T-helper 1 cell treated with Interleukin-12 subunit alpha and Interleukin-12 subunit beta and Interleukin-4 antibody, amounts not matched to agents 30 ng/mL and 1 ng/mL, for 36 hours (primary cell): ENCODE results near the gene TNFSF8. TPM values are rescaled to one million over a fixed set of nuclear protein-coding genes. Genes with fewer than 3 reads are reported as not detected.

Experiments used
- intact Hi-C: fragments of 100-400 bp; cut with micrococcal nuclease; formaldehyde crosslinking; loops from one replicate; pipeline ENCODE4 v1.15.1; 2024
- total RNA-seq: library from RNA; stranded (reverse); gene quantifications from 2 replicates; pipeline ENCODE4 v1.2.3, GENCODE V29; 2022

Gene TNFSF8
- total RNA-seq, 1 donor from 2014 or later: 182 TPM

DNA sequence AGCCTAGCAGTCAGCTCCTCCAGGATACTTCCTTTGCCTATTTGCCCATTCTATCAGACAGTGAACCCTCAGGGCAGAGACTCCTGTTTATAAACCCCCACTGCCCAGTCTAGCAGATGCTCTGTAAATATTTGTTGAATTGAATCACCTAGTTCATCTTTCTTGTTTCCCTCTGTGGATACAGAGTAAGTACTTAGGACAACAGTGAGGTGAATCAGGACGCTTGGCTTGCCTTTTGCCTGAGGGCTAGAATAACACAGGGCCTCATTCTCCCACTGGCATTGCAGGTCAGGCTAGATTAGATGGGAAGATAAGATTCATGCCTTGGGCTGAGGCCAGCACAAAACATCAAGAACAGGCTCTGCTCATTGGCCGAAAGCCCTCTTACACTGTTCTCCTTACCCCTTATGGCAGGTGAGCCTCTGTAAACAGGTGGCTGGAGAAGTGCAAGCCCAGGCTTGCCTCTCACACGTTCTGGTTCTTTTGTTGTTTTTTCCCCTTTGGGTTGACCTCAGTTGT lies 22.2 kb downstream of the TNFSF8 start:
- intact Hi-C loops: loop anchor here (1.0 to 10.0 kb wide), 13 partner anchors 9 to 617 kb away; partner anchors contain the start of genes AKNA, TNFSF8 and WHRN

DNA sequence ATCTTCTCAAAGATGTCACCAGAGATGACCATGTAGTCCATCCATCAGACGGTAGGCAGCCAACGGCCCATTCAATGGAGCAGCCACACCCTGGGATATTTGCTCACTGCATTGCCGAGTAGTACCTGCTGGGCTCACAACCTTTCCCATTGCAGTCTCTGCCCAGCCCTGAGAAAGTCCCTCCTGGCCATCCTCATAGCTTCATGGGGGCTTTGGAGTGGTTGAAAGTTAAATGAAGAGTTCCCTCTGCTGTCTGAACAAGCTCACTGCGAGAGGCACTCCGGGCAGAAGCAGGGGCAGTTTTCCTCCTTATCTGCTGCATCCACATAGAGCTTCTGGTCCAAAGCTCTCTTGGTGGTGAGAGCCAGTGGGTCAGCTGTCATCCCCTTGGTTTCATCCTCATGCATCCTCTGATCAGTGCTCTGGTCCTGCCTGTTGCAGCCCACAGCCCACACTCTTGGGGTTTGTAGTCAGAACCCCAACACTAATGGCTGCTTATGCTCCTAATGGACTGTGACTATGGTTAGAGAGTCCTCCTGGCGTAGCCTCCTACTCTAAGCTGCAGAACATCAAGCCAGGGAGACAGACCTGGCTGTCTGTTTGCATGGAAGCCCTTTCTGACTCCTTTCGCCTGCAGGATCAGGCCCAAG lies 23.3 kb downstream of the TNFSF8 start:
- intact Hi-C loops: loop anchor here (1.0 to 10.0 kb wide), 4 partner anchors 225 to 618 kb away; partner anchors contain the start of genes AKNA, TEX48 and WHRN

DNA sequence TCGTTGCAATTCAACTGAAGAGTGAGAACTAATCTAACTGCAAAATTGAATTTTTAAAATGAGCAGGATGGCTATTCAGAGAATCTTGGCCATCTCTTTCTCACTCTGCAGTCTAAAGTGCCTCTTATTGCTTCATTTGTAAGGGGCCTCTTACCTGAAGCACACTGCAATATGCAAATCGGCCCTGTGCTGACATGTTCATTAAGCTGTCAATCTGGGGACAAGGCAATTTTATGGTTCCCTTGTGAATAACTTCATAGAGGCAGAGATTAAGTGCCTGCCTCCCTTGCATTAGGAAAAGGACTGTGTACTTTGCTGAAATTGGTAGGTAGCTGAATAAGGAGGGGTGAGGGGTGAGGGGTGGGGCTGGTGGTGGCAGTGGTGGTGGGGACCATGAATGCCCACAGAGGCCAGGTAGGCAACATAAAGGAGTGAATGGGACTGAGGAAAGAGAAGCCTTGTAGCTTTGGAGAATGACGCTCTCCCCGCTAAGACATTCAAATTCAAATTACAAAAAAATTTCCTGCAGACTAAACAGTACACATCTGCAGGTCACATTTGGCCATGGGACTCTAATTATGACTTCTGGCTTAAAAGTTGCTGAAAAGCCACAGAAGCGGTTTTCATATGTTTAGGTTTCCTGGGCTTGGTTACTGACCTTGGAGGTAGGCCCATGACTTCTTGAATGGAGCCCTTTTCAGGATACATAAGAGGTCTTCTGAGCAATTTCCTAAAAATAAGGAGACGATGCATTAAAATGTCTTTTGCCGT lies 25.0 kb downstream of the TNFSF8 start:
- intact Hi-C loops: loop anchor here (5.0 to 10.0 kb wide), 3 partner anchors 401 to 619 kb away; partner anchors contain the start of genes AKNA and WHRN

DNA sequence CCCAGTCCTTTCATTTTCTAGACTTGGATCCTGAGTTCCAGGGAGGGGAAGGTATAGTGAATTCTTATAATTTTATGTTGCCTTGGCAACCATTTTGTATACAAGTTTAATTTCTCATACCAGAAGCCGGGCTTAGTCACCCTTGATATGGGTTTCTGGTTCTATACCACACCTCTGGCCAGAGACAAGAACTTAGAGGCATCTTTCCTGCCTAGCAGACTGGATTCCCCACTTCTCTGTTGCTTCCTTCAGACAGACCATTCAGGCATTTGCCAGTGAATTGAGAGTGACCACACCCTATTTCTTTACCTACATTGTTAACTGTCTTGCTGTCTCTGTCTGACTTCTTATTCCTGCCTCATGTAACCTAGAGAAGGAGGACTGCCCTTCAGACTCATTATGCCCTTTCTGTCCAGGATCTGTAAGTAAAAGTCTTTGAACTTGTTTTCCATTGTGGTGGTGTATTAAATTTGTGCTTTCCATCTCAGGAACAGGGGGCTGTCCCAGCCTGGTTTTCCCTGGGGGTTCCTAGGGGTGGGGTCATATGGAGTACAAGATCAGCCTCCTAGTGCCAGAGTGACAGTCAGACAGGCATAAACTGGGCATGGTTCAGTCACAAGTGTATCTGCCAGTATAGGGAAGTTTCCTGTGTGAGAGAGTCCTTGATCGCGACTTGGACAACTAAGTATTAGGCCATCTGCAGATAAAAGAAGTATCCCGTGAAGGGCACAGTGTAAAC lies 27.4 kb downstream of the TNFSF8 start:
- intact Hi-C loops: loop anchor here (1.0 to 10.0 kb wide), 5 partner anchors 184 to 622 kb away; partner anchors contain the start of gene WHRN

DNA sequence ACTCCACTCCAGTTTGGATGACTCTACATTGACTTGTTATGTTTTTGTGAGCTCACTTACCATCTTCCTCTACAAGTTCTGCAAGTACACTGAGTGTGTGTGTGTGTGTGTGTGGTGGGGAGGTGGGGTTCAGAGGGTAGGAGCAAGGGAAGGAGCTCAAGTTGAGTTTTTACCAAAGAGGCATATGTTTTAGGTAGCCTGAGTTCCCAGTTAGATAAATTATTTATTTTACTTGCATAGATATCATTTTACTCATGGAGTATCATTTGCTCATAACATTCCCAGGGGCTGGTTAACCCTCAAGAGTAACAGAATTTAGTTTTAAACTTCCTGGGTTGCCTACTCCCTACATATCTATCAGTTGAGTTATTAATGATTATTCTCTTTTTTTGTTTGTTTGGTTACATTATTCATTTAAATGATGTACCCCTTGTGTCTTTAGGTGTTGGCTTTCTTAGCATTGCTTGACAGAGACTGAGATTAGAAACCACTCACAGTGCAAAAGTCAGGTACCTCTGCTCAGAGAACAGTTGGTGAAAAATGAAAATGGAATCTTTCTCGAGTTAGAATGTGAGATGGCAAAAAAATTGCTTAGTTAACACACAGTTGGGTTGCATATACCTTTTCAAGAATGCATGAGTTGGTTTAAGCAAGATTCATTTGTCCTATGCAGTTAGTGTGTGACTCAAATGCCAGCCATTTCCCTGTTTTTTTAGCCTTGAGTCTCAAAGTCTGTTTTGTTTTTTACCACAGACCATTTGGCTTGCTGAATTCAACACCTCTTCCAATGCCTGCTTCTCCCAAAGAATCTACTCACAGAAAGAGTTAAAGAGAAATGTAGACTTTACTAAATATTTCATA lies 29.2 kb downstream of the TNFSF8 start:
- intact Hi-C loops: loop anchor here (10.0 kb wide), 2 partner anchors 396 to 624 kb away; partner anchors contain the start of gene WHRN

DNA sequence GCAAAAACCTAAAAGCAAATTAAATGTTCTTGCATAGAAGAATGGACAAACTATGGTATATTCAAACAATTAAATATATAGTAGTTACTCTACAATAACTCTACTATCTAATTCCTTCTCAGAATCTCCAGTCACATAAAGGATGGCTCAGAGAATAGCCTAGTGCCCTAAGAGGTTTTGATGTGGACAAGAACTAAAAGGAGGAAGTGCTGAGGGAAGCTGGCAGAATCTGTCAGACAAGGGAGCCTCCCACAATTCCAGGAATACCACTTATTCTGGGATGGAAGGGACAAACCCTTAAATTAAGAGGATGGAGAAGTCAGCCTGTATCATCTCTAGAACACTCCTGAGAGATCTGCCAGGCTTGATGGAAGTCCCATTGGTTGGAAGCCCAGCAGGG lies 30.4 kb downstream of the TNFSF8 start:
- intact Hi-C loops: loop anchor here (1.0 to 10.0 kb wide), 11 partner anchors 8 to 1323 kb away; partner anchors contain the start of genes TEX48 and WHRN

DNA sequence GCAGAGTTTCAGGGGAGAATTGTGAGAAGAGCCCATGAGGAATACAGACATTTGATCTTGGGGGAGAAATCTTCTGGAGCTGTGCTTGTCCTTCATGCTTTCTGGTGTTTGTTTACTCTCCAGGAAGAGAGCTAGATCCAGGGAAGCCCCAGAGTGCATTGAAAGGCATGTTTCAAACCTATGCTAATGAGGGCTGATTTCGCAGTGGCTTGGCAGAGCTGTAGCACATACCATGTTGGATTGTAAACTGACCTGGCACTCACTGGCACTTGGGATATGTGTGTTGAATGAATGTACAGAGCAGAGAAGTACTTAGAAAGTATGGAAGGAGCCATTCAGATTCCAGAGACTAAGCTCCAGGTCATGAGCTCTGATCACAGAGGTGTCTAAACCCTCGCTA lies 30.9 kb downstream of the TNFSF8 start:
- intact Hi-C loops: loop anchor here (1.0 to 5.0 kb wide), 9 partner anchors 9 to 1322 kb away; partner anchors contain the start of gene TEX48

DNA sequence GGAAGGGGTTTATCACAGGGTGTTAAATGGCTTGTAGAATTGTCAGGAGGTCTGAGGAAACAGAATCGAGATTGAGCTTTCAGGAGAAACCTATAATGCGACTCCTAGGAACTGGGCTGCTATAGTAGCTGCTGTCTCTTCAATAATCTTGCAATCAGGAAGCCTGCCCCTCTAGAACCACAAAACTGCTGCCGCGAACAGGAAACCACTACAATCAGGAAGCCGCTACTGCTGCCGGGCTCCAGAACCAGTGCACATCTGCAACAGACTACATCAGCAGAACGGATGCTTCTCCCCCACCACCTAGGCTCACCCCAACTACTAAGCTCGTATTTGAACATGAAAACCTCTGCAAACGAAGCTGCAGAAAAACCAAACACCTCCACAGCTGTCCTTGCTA lies 31.6 kb downstream of the TNFSF8 start:
- intact Hi-C loops: loop anchor here (1.0 to 5.0 kb wide), 15 partner anchors 10 to 1321 kb away; partner anchors contain the start of genes TEX48, TNFSF15 and TNFSF8

DNA sequence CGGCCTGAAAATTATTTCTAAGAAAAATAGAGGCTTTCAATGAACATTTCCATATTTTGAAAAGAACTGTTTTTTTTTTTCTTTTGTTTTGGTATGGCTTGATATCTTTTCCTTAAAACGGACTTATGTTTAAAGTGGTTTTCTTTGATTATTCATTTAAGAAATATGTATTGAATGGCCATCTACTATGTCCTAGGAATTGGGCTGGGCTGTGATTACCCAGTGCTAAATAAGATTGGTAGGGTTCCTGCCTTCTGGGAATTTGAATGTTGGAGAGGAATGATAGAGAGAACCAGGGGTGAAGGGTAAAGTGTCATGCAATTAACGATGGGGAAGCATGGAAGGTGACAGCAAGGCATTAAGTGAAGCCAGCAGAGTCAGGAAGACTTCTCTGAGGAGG lies 33.2 kb downstream of the TNFSF8 start:
- intact Hi-C loops: loop anchor here (5.0 kb wide), 2 partner anchors 310 to 1320 kb away; no protein-coding TSS in a partner anchor

DNA sequence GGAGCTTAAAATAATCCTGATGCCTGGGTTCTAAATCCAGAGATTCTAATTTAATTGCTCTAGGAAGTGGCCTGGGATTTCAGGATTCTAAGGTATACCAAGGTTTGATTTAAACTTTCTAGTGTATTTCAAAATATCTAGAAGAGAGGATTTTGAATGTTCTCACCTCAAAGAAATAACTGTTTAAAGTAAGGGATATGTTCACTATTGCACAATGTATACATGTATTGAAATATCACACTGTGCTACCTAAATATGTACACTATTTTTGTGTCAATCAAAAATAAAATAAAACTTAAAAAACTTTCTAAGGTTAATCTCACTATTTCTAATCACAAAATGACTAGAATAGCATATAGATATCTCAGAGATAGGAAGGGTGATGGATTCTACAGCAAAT lies 34.0 kb downstream of the TNFSF8 start:
- intact Hi-C loops: loop anchor here (5.0 kb wide), 2 partner anchors 311 to 1319 kb away; no protein-coding TSS in a partner anchor

DNA sequence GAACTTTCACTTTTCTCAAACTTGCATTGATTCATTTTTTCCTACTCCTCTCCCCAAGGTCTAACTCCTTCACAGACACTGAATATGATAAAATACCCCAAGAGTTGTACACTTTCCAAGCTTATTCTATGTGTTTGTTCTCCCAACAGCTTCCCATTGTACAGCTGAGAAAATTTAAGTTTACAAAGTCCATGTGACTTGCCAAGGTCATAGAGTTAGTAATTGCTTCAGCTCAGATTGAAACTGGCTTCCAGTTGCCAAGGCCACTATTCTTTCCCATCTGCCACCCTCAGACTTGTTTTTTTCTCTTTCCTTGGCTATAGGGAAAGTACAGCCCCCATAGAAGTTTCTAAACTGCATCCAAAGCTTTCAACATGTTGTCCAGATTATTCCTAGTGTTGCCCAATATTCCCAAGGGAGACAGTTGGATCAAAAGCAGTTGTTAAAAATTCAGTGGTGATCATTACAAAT lies 34.8 kb downstream of the TNFSF8 start:
- intact Hi-C loops: loop anchor here (2.0 to 5.0 kb wide), 3 partner anchors 13 to 1318 kb away; no protein-coding TSS in a partner anchor

DNA sequence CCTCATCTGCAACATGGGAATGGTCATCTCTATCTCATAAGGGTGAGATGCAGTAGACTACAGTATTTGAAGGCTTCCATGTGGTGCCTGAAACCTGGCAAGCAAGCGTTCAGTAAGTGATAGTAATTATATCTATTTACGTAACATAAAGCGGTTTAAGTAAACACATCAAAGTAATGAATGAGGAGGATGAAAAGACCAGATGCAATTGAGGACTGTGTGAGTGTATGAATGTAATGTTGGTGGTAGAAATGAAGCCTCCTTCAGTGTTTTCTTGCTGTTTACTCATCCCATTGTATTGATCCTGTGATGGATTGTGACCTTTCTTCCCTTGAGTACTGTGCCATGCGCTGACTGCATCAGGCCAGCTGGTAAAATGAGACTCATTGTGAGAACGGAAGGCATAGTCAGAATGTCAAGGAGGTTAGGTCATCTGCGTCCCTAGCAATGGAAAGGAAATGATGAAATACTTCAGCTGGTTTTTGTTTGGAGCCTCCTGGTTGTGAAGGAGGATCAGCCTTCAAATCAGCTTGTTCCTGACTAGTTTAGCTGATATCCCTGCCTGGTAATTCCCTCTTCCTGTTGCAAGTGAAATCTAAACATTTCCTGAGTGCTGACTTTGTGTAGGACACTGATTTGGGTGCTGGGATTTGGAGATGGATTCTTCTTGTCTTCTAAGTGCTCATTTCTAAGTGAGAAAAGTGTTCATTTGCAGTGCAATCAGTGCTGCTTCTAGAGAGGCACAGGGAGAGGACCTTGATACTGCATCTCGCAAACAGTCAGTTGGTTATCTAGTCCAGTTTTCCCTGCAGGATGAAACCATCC lies 35.6 kb downstream of the TNFSF8 start:
- intact Hi-C loops: loop anchor here (2.0 to 5.0 kb wide), 3 partner anchors 14 to 1318 kb away; no protein-coding TSS in a partner anchor

DNA sequence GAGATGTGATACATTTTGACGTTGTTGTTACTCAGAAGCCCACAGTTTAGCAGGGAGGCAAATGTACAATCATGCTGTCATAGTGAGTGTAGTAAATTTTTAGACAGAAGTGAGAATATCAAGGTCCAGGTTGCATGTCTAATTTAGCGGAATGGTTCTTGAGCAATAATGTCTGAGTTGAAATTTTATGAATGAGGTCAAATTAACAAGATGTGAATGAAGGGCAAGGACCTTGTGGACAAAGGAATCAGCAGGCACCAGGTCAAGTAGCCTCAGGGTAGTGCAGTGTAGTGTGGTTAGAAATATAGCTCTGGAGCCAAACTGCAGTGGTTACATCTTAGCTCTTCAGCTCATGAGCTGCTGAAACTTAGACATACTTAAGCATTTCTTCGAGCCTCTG lies 36.2 kb downstream of the TNFSF8 start:
- intact Hi-C loops: loop anchor here (2.0 kb wide), 1 partner anchor 15 kb away; no protein-coding TSS in a partner anchor

DNA sequence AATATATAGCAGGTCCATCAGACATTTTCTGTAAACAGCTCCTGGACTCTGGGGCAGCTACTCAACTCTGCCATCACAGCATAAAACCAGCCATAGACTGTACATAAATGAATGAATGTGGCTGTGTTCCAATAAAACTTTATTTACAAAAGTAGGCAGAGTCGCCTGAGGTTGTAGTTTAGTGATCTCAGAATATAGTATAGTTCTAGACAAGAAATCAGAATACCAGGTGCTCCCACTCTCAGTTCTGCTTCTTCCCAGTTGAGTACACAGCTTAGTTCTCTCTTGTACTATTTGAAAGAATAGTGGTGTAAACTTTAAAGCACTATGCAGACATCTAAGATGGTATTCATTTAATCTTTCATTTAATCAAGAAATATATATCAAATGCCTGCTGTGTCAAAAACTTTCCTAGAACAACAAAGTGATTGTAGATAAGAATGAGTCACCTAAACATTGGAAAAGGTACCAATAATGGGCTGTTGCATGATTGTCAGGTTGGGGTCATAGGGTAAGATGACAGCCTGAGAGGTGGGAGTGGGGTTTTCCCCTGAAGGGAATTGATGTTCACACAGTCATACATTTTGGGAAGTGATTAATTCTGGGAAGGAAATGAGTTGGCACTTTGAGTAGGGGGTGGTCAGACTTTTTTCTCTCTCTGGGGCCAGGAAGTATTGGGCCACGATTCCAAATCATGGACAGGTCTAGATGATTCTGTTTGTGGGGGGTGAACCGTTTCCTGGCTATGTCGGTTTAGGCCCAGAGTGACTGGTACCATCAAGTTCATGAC lies 37.0 kb downstream of the TNFSF8 start:
- intact Hi-C loops: loop anchor here (2.0 kb wide), 1 partner anchor 15 kb away; no protein-coding TSS in a partner anchor

DNA sequence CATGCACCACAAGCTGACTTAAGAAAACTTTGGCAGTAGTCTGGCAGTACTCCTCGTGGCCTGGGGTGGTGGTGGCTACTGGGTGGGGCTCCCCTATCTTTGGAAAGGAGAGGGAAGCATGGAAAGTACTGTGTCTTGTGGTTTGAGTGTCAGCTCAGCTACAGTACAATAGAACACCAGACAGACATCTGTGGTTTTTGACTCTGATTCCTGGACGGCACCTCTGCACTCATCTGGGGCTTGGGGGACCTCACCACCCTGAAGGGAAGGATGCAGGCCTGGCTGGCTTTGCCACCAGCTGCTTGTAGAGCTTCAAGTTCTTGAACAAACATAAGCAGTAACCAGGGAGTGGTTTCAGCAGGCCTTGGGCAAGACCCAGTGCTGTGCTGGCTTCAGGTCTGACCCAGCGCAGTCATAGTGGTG lies 40.6 kb downstream of the TNFSF8 start:
- intact Hi-C loops: loop anchor here (2.0 kb wide), 1 partner anchor 15 kb away; no protein-coding TSS in a partner anchor

DNA sequence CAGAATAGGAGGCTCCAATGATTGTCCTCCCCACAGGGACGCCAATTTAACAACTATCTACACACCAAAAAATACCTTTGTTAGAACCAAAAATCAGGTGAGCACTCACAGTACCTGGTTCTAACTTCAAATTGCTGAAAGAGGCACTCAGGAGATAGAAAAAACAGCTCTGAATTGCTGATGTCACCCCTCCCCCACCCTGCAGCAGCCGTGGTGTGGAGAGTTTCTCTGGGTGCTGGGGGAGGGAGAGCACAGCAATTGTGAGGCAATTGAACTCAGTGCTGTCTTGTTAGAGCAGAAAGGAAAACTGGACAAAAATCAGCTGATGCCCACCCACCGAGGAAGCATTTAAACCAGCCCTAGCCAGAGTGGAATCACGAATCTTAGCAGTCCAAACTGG lies 41.8 kb downstream of the TNFSF8 start:
- intact Hi-C loops: loop anchor here (2.0 kb wide), 1 partner anchor 14 kb away; no protein-coding TSS in a partner anchor

DNA sequence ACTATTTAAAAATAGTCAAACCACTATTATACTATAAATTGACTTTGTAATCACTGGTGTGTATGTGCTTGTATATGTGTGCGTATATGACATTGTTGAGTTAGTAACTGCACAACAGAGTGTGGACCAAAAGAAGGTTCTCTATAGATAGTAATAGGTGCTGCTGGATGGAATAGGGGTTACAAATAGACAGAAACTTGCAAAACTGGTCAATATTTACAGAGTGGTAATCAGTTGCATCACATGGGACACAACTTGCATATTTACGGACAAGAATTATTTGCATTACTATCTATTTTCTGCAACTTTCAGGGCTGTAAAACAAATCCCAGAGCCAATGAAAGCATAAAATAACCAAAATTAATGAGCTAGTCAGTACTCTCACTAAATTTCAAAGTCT lies 42.4 kb downstream of the TNFSF8 start:
- intact Hi-C loops: loop anchor here (2.0 kb wide), 1 partner anchor 13 kb away; no protein-coding TSS in a partner anchor
